Endothelial cell of umbilical vein (primary cell): Measurements from ENCODE around the gene PPP1R18. TPM values are rescaled to one million over a fixed set of nuclear protein-coding genes. Genes with fewer than 3 reads are reported as not detected.

Experiments used
- BruUV-seq: library from RNA; stranded (reverse); fragments of 400-500 nt; replicated peaks from 2 replicates; lab custom pipeline; 2021; lab: Mats Ljungman, UMichigan
- CTCF ChIA-PET: fragments of 300-600, 350-600 bp; sonication (Branson Sonifier 250); formaldehyde crosslinking; loops from one replicate; lab custom pipeline; 2021; ENCODE audit warnings: antibody characterized with exemption, inconsistent platforms; lab: Charles Lee
- POLR2A ChIA-PET: fragments of 300-600, 350-600 bp; sonication (Branson Sonifier 250); formaldehyde crosslinking; loops from one replicate; lab custom pipeline; 2021; ENCODE audit warnings: antibody characterized with exemption, inconsistent platforms; lab: Charles Lee
- DNase-seq: peaks from one replicate; pipeline ENCODE4 v3.0.0-alpha.2; 2011; ENCODE audit warnings: low read depth, low spot score
- FAIRE-seq: peaks from 2 replicates; lab custom pipeline; 2011; peaks lifted over from hg19 to GRCh38; lab: Jason Lieb, UNC
- H2AFZ ChIP-seq: 2 replicates; pipeline ENCODE4 v1.6.0; 2012; ENCODE audit warnings: low read depth, low read length, control low read depth, inconsistent platforms
- H3K27ac ChIP-seq: 2 replicates; pipeline ENCODE4 v1.5.1; 2011; ENCODE audit warnings: low read depth, mild to moderate bottlenecking, control low read depth, low read length, moderate library complexity; ENCODE audit not compliant: insufficient read depth
- H3K27me3 ChIP-seq, 2 experiments: 2 replicates each; pipeline versions ENCODE4 v1.6.0 to v1.6.1; 2011; ENCODE audit warnings: low read length in 2 of 2, mixed read lengths in 1 of 2; ENCODE audit not compliant: control insufficient read depth in 2 of 2, insufficient read depth in 2 of 2
- H3K36me3 ChIP-seq, 2 experiments: 2 replicates in 1 of 2; 3 replicates in 1 of 2; pipeline ENCODE4 v1.5.1; 2011; ENCODE audit warnings: low read length in 2 of 2, mild to moderate bottlenecking in 1 of 2, moderate library complexity in 1 of 2; ENCODE audit not compliant: control insufficient read depth in 2 of 2, insufficient read depth in 2 of 2; ENCODE audit errors: extremely low read depth in 1 of 2
- H3K4me1 ChIP-seq: 3 replicates; pipeline ENCODE4 v1.5.1; 2011; ENCODE audit warnings: mild to moderate bottlenecking, low read length; ENCODE audit not compliant: control insufficient read depth, insufficient read depth; ENCODE audit errors: extremely low read depth
- H3K4me2 ChIP-seq: 2 replicates; pipeline ENCODE4 v1.6.1; 2011; ENCODE audit warnings: low read length, control low read depth, mixed read lengths; ENCODE audit not compliant: insufficient read depth
- H3K4me3 ChIP-seq, 3 experiments: fragments of 200-600 bp in 1 of 3; sonication (generic), shearing (Covaris generic) in 1 of 3; replicated peaks in 1 of 3; 2 replicates each; pipeline ENCODE4 v1.5.1; 2011 to 2016; ENCODE audit warnings: control low read depth in 3 of 3, low read length in 3 of 3, mild to moderate bottlenecking in 2 of 3, inconsistent platforms in 1 of 3, low read depth in 1 of 3, moderate library complexity in 1 of 3; ENCODE audit not compliant: insufficient read depth in 1 of 3
- H3K79me2 ChIP-seq: 2 replicates; pipeline ENCODE4 v1.6.0; 2012; ENCODE audit warnings: low read length, inconsistent platforms; ENCODE audit not compliant: control insufficient read depth, insufficient read depth
- H3K9ac ChIP-seq: replicated peaks from 2 replicates; pipeline ENCODE3; 2011; ENCODE audit warnings: low read length, control low read depth; ENCODE audit not compliant: insufficient read depth; ENCODE audit errors: extremely low read depth
- H3K9me1 ChIP-seq: replicated peaks from 3 replicates; pipeline ENCODE4 v1.6.0; 2011; ENCODE audit warnings: mild to moderate bottlenecking, low read length; ENCODE audit not compliant: control insufficient read depth, insufficient read depth; ENCODE audit errors: extremely low read depth
- H3K9me3 ChIP-seq: replicated peaks from 2 replicates; pipeline ENCODE4 v1.5.1; 2012; ENCODE audit warnings: low read length, inconsistent platforms; ENCODE audit not compliant: control insufficient read depth, insufficient read depth
- H4K20me1 ChIP-seq: replicated peaks from 2 replicates; pipeline ENCODE3; 2011; ENCODE audit warnings: mild to moderate bottlenecking, low read length; ENCODE audit not compliant: control insufficient read depth, insufficient read depth; ENCODE audit errors: extremely low read depth
- EZH2 ChIP-seq: IDR thresholded peaks from 2 replicates; pipeline ENCODE4 v1.6.1; 2012; ENCODE audit warnings: borderline replicate concordance, low read depth, mild to moderate bottlenecking, moderate library complexity, low read length, inconsistent platforms; ENCODE audit not compliant: severe bottlenecking
- JUN ChIP-seq: IDR thresholded peaks from 2 replicates; pipeline ENCODE4 v1.6.1; 2011; ENCODE audit warnings: borderline replicate concordance, low read depth; ENCODE audit not compliant: insufficient read length, insufficient read depth
- POLR2A ChIP-seq: IDR thresholded peaks from 2 replicates; pipeline ENCODE4 v1.6.1; 2012; ENCODE audit warnings: low read depth, mild to moderate bottlenecking, control low read depth, low read length
- POLR2AphosphoS5 ChIP-seq: IDR thresholded peaks from 2 replicates; pipeline ENCODE4 v1.6.1; 2012; ENCODE audit warnings: low read depth, mild to moderate bottlenecking, control low read depth, low read length, moderate library complexity; ENCODE audit not compliant: insufficient read depth
- dilution Hi-C: fragments of 300-500 bp; cut with MboI; formaldehyde crosslinking; loops from one replicate; pipeline ENCODE4 v1.15.0; 2019; ENCODE audit warnings: low sequenced_read_pairs; ENCODE audit not compliant: extremely low pct_ligation_motif_present
- intact Hi-C: fragments of 100-400 bp; cut with micrococcal nuclease; formaldehyde crosslinking; loops from one replicate; pipeline ENCODE4 v1.10.0; 2022
- polyA plus RNA-seq, 4 experiments: library from polyadenylated mRNA; depleted of rRNA in 3 of 4; stranded (reverse) in 3 of 4; unstranded in 1 of 4; fragments of >200 nt; gene quantifications; 2 replicates each; pipeline versions ENCODE4 v1.2.1 to v1.2.3, GENCODE V29; 2011 to 2012; ENCODE audit warnings: missing spikeins in 1 of 4
- total RNA-seq: library from RNA; stranded (reverse); gene quantifications from 2 replicates; pipeline ENCODE4 v1.2.3, GENCODE V29; 2021
- TF ChIP-seq, protein P1 (sequence below): IDR thresholded peaks from 2 replicates; pipeline ENCODE4 v1.6.1; 2011; ENCODE audit not compliant: insufficient read depth, insufficient read length
- TF ChIP-seq, protein P2 (sequence below), 2 donors: IDR thresholded peaks; 1 replicate in 1 of 2; 2 replicates in 1 of 2; pipeline ENCODE4 v1.5.1; 2011; ENCODE audit warnings: low read length in 2 of 2, mild to moderate bottlenecking in 2 of 2, moderate library complexity in 2 of 2, control low read depth in 1 of 2, inconsistent platforms in 1 of 2, low read depth in 1 of 2; ENCODE audit not compliant: insufficient read depth in 1 of 2; ENCODE audit errors: extremely low read depth in 1 of 2

The PPP1R18 gene
- total and polyA plus RNA-seq, 2 donors (not counting 3 experiments of a cell fraction or from before 2014, with no cell fraction given) = 136 to 173 TPM

DNA sequence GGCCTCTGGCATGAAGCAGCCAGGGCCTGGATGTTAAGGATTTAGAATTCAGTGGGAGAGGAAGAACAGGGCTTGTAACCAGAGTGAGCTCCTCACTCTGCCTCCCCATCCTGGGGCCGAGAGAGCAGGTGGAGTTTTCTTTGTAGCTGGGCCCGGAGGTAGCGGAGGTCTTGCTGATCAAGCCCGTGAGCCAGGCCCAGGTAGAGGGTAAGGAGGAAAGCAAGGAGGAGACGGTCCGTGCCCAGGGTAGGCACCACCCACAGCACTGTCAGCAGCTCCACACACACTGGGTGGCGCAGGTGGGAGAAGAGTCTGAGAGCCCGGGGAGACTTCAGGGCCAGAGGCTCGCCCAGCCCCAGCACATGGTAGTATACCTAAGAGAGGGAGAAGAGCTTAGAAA, 2.1 kb upstream of the PPP1R18 start:
- TF ChIP-seq JUN = no peak
- peak; percentile 13 for TF ChIP-seq POLR2A
- POLR2A ChIA-PET = interaction anchor here (1.7 to 1.8 kb wide), 2 partner anchors 9 to 29 kb away, joined by 7 to 9 read pairs; partner anchors contain the start of gene MDC1
- Histone ChIP-seq H3K9me3 (no peaks in the 10 kb centered on the region), H3K4me3 (no peak overlapping the region), H2AFZ (no peak overlapping the region), H4K20me1 (no peaks in the 10 kb centered on the region), H3K9me1 (no peaks in the 10 kb centered on the region), H3K9ac (no peak overlapping the region), H3K4me1 (peaks cover 31% of the 10 kb centered on the region), H3K36me3 (no peaks in the 10 kb centered on the region), H3K27me3 (no peaks in the 10 kb centered on the region), H3K4me2 (peak overlapping the region; percentile 73), H3K27ac (peak overlapping the region; percentile 93), H3K79me2 (peaks cover 52% of the 10 kb centered on the region)
- DNase-seq (no peak), FAIRE-seq (no peak)
- CTCF ChIA-PET = interaction anchor here (0.9 to 2.5 kb wide), 6 partner anchors 10 to 42 kb away, joined by 4 to 32 read pairs (median 8); partner anchors contain the start of genes DHX16 and MDC1
- intact Hi-C loops (no loop called here), dilution Hi-C loops (no loop called here)
- BruUV-seq = no TSS peak

DNA sequence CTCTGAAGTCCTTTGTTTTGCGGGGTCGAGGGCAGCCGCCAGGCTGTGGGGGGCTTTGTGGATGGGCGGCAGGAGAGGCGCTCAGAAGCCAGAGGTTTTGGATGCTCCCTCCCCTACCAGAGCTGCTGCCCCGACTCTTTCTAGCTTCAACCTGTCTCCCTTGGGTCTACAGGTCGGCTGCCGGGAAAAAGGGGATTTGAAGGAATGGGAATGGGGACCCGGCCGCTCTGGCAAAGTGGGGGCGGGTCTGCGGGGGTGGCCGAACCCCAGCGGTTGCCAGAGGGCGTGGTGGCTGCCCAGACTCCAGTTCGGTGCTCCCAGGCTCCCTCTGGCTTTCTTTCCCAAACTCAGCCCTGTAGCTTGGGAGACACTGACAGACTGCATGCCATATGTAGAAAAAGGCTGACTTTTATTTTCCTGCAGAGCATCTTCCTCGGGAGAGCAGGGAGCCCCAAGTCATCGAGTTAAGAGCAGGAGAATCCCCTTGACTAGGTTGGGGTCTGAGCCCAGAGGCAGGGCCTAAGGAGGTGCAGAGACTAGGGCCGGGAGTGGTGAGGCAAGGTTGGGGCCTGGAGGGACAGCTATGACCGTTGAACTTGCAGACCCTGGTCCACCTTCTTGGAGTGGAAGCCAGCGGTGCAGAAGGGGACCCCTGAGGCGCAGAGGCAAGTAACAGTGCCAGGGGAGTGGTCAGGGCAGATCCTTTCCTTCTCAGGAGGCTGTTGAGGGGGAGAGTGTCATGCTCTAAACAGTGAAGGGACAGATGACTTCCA, 1.4 kb upstream of the PPP1R18 start:
- H3K27ac ChIP-seq = peak overlapping the region; percentile 93
- TSS peak; percentile 36 for BruUV-seq
- no peak for DNase-seq
- CTCF ChIA-PET = interaction anchor here (0.9 to 2.5 kb wide), 10 partner anchors 9 to 134 kb away, joined by 3 to 32 read pairs (median 6); partner anchors contain the start of genes DHX16 and MDC1
- peak overlapping the region; percentile 46 to 81 (median 76) for H3K4me3 ChIP-seq
- H3K9me1 ChIP-seq = no peaks in the 10 kb centered on the region
- peak; percentile 17 for TF ChIP-seq POLR2A
- TF ChIP-seq EZH2 = no peak
- TF ChIP-seq JUN = no peak
- TF ChIP-seq, protein P1, sequence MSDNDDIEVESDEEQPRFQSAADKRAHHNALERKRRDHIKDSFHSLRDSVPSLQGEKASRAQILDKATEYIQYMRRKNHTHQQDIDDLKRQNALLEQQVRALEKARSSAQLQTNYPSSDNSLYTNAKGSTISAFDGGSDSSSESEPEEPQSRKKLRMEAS = no peak
- no peak for TF ChIP-seq POLR2AphosphoS5
- TF ChIP-seq, protein P2, sequence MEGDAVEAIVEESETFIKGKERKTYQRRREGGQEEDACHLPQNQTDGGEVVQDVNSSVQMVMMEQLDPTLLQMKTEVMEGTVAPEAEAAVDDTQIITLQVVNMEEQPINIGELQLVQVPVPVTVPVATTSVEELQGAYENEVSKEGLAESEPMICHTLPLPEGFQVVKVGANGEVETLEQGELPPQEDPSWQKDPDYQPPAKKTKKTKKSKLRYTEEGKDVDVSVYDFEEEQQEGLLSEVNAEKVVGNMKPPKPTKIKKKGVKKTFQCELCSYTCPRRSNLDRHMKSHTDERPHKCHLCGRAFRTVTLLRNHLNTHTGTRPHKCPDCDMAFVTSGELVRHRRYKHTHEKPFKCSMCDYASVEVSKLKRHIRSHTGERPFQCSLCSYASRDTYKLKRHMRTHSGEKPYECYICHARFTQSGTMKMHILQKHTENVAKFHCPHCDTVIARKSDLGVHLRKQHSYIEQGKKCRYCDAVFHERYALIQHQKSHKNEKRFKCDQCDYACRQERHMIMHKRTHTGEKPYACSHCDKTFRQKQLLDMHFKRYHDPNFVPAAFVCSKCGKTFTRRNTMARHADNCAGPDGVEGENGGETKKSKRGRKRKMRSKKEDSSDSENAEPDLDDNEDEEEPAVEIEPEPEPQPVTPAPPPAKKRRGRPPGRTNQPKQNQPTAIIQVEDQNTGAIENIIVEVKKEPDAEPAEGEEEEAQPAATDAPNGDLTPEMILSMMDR (IDR thresholded peaks at IDR 0.05; ENCODE audit: extremely low read depth in 1 of 2, insufficient read depth in 1 of 2, low read depth in 1 of 2, low read length in 2 of 2) = no peak
- H3K79me2 ChIP-seq = peaks cover 59% of the 10 kb centered on the region
- peak overlapping the region; percentile 73 for H3K4me2 ChIP-seq
- dilution Hi-C loops (no loop called here), intact Hi-C loops (loop anchor here (1.0 kb wide), 3 partner anchors 9 to 131 kb away; partner anchors contain the start of genes MDC1 and PRR3)
- POLR2A ChIA-PET = interaction anchor here (1.7 to 1.8 kb wide), 2 partner anchors 9 to 29 kb away, joined by 7 to 9 read pairs; partner anchors contain the start of gene MDC1
- H3K27me3 ChIP-seq = no peaks in the 10 kb centered on the region
- no peaks in the 10 kb centered on the region for H4K20me1 ChIP-seq
- peaks cover 31% of the 10 kb centered on the region for H3K4me1 ChIP-seq
- H3K9me3 ChIP-seq = no peaks in the 10 kb centered on the region
- peak; percentile 26 for FAIRE-seq
- peak overlapping the region; percentile 95 for H3K9ac ChIP-seq
- no peaks in the 10 kb centered on the region for H3K36me3 ChIP-seq
- no peak overlapping the region for H2AFZ ChIP-seq
